CD4-positive, alpha-beta T cell treated with Interleukin-6 for 4 hours (primary cell): ENCODE measurements around the gene ATRIP.
A peak's percentile ranks its signal among the peaks of the same experiment; 100 is the strongest.

Experiments used
- DNase-seq: peaks from one replicate; pipeline ENCODE4 v3.0.0-alpha.2; 2020; ENCODE audit warnings: mixed read lengths

ATRIP gene

GRCh38 chr3:48425281-48425812 is 21.2 kb upstream of the ATRIP start:
- DNase-seq: no peak

- DNase-seq: no peak
Measured at GRCh38 chr3:48426401-48426909, 20.1 kb upstream of the ATRIP start.

GRCh38 chr3:48426944-48427629 is 19.4 kb upstream of the ATRIP start:
- no peak for DNase-seq

DNA sequence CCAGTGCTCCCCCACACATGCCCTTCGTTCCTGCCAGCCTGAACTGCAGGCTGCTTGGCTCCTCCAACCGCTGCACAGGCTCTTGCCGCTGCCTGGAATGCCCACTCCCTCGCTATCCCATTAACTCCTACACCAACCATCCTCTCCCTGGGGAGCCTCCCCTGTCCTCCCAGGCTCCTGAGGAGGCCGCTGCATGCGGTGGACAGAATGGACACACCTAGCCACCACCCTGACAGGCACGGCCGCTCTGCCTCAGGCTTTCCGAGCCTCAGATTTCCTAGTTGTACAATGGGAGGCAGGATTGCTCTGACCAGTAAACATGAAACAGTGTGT is 18.9 kb upstream of the ATRIP start:
- no peak for DNase-seq

- DNase-seq: no peak
Measured at GRCh38 chr3:48428088-48428571, 18.4 kb upstream of the ATRIP start.

DNA sequence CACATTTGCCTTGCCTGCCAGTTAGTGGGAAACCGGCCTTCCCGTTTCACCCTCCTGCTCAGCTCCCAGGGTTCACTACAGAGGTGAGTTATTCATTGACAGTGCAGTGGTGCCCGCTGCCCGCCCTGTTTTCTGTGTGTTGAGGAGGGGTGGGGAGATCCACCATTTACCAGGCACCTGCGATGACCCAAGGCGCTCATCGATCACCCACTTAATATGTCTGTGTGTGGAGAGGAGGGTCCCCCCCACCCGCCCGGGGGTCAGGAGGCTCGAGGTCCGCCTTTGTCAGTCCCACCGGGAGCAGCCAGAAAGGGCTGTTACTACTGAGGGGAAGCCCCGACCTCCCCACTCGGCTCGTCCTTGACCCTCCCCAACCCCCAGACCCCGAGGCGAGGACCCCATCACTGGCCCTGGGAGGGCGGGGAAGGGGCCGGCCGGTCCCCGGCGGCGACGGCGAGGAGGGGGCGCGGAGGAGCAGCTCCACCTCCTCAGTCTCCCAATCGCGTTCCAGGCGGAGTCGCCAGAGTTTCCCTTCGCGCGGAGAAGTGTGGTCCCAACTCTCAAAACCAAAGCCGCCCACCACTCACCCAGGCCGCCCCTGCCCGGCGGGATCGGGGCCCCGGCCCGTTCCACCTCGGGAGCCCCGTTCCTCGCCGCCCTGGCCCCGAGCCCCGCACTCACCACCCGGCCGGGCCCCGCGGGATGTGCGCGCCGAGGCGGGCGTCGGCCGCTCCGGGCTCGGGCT is 17.8 kb upstream of the ATRIP start:
- DNase-seq: no peak

- peak; percentile 74 for DNase-seq
Measured at GRCh38 chr3:48429317-48429959, 17.1 kb upstream of the ATRIP start.

DNA sequence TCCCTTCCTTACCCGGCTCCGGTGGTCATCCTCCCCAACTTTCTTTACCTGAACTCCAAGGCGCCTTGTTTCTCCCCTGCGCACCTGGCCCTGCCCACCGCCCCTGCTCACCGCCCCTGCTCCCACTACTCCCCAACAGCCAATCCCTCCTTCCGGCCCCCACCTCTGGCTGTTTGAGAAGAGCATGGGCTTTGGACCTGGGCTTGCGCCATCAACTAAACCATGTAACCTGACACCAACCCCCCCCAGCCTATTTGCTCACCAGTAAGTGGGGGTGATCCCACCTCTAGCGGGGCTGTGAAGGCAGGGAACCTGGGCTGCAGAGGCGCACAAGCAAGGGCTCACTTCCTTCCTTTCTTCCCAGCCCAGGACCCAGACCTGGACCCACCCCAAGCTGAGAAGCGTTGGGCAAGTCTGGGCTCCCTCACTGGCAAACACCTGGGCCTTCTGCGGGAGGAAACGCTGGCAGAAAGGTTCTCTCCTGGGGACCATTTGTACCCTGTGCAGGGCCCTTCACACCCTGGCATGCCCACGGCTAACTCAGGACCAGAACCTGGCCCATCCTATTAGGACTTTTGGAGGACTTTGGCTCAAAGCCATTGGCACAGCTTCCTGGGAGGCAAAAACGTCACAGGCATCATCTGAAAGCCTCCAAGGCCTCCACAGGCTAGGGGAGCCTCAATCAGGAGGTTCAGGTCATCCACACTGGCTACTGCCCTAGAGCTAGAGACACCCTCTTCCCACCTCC is 16.4 kb upstream of the ATRIP start, which contains the start of gene PLXNB1:
Gene PLXNB1 (minus strand): TSS at position 127 of the 748 bp plus-strand sequence. CDS start 5,475 bp downstream, outside the sequence.
- peak; percentile 31 for DNase-seq

- DNase-seq: no peak
Measured at GRCh38 chr3:48430708-48431101, 15.8 kb upstream of the ATRIP start.

DNA sequence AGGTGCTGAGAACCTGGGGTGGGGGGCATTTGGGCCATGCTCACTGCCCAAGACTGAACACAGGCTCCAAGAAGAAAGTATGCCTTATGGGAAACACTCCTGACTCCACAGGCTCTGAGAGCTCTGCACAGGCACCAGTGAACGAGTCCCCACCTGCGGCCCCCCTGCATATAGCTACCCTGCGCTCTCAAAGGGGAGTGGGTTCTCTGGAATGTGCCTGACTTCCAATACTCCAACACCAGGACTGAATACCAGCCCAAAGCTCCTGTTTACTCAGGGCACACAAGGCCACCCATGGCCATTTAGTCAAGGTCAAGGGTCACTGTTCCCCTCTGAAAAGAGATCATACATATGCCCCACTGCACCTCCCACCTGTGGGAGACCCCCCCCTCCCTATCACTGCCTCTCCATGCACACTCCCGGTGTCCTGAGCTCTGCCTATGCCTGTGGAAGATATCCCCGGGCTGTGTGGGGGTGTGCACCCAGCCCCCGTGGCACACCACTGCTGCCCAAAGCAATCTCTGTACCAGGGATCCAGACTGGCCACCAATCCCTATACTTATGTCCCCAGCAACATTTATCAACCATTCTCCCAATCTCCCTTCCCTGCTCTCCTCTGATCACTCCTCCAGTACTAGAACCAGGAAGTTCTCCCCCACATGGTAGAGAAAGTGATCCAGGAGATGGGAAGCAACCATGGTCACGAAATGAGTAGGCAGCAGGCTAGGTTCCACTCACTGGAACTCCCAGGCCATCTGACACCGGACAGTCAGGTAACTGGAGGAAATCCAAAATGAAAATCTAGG is 15.1 kb upstream of the ATRIP start:
- DNase-seq: no peak

GRCh38 chr3:48432411-48433371 is 13.8 kb upstream of the ATRIP start:
- no peak for DNase-seq

DNA sequence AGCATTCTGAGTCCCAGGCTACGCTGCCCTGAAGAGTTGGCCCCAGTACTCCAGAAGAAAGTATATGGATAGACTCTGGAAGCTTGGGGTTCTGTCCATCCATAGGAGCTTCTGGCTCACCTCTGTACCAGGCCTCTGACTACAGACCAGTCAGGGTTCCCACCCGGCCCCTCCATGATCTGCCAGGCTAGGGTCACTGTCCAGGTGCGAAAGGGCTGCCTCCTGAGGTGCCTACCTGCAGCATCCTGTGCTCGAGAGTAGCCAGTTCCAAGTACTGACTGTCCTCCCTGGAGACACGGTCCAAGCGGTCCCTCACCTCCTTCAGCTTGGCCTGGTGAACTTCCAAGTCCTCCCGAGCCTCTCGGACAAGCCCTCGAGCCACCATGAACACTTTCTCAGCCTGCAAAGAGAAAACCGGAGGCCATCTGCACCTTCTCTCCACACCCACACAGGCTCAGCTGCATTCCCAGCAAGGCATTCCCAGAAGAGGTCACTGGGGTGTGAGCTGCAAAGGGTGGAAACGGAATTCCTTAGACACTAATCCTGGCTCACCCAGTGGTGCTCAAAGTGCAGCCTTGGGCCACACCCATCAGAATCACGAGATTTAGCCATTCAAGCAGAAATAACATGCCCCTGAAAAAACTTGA is 12.9 kb upstream of the ATRIP start:
- no peak for DNase-seq

DNA sequence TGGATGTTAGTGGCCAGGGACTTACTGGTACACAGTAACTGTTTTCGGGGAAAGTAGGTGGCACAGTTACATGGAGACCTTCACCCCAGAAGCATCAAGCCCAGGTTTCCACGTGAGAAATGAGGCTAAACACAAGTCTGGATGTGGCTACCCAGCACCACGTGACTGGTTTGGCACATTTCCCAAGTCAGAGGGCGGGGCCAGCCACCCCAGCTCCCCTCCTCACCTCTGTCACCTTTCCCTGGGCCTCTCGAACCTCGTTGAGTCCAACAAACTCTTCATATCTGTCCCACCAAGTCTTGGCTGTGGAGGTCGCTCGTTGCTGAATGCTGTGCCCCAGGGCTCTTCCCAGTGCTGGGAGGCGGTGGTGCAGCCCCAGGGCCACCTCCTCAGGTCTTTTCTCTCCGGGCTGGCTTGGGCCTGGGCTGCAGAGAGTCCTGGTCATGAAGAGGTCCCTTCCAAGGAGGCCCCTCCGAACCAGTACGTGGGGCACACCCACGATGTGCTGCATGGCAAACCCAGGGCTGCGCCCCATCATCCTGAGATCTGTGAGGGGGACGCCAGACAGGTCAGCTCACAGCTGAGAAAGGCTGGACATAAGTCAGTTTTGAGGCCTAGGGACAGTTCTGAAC is 11.8 kb upstream of the ATRIP start:
- DNase-seq: peak; percentile 28

- DNase-seq: no peak
Measured at GRCh38 chr3:48435223-48435595, 11.3 kb upstream of the ATRIP start.

DNA sequence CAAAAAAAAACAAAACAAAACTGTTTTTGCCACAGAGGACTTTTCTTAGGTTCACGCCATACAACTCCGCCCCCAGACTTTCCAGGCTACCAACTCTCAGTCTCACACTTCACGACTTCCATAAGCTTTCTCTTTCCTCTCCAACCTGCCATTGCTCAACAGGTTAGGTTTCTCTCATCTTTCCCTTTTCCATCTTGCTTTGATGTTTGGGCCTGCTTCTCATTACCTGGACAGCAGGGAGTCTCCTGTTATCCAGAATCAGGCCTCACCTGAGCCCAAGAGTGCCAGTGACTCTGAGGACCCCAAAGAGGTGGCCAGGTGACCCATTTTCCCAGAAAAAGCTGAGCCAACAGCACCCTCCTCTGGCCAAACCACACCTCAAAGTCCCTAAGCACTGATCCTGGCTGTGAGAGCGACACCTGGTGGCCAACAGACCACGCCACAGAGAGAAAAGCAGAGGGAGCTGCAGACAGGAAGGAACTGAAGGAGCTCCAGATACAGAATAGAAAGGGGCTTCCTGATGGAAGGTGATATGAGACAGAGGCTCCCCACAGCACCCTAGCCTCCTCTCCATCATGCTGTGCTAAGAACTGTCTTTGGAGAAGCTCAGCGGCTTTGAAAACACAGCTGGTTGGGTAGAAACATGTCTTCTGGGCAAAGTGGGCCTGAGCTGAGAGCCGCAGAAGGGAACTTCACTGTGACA is 10.6 kb upstream of the ATRIP start:
- peak; percentile 92 for DNase-seq

- DNase-seq: no peak
Measured at GRCh38 chr3:48436477-48436787, 10.1 kb upstream of the ATRIP start.

GRCh38 chr3:48436855-48437254 is 9.7 kb upstream of the ATRIP start:
- DNase-seq: no peak

- no peak for DNase-seq
Measured at GRCh38 chr3:48437812-48438211, 8.7 kb upstream of the ATRIP start.
